ENCODE measurements around the gene GPR137C.

DNA sequence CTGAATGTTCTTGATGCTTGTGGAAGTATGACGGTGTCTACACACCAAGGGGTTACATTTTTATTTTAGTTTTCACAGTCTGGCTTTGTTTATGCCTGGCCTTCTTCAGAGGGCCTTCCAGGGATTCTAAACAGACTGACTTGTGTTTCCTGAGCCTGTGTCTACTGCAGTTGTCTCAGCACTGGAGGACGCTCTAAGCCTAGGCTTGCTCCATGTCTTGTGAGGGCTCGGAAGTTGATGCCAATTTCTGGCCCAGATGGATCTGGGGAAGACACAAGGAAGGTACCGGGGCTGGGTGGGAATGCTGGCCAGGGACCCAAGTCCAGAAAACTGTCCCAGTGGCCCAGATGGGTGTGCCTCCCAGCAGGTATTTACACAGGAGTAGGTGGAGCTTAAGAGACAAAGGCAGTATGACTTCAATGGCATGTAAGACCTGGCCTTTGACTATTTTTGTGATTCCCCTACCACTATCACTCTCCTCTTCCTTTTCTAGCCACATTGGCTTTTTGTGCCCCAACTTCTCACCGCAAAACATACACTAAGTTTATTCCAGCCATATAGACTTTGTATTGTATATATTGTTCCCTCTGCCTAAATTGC, 56.9 kb downstream of the GPR137C start:
- no peak for TF ChIP-seq YY1 (IDR thresholded peaks at IDR 0.05; ENCODE audit: low read depth)
- TF ChIP-seq, protein P1, sequence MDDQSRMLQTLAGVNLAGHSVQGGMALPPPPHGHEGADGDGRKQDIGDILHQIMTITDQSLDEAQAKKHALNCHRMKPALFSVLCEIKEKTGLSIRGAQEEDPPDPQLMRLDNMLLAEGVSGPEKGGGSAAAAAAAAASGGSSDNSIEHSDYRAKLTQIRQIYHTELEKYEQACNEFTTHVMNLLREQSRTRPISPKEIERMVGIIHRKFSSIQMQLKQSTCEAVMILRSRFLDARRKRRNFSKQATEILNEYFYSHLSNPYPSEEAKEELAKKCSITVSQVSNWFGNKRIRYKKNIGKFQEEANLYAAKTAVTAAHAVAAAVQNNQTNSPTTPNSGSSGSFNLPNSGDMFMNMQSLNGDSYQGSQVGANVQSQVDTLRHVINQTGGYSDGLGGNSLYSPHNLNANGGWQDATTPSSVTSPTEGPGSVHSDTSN (IDR thresholded peaks at IDR 0.05), result no peak
- TF ChIP-seq, protein P2, sequence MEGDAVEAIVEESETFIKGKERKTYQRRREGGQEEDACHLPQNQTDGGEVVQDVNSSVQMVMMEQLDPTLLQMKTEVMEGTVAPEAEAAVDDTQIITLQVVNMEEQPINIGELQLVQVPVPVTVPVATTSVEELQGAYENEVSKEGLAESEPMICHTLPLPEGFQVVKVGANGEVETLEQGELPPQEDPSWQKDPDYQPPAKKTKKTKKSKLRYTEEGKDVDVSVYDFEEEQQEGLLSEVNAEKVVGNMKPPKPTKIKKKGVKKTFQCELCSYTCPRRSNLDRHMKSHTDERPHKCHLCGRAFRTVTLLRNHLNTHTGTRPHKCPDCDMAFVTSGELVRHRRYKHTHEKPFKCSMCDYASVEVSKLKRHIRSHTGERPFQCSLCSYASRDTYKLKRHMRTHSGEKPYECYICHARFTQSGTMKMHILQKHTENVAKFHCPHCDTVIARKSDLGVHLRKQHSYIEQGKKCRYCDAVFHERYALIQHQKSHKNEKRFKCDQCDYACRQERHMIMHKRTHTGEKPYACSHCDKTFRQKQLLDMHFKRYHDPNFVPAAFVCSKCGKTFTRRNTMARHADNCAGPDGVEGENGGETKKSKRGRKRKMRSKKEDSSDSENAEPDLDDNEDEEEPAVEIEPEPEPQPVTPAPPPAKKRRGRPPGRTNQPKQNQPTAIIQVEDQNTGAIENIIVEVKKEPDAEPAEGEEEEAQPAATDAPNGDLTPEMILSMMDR (IDR thresholded peaks at IDR 0.05), result no peak
- TF ChIP-seq FOSL2 (IDR thresholded peaks at IDR 0.05; ENCODE audit: borderline replicate concordance, low read depth), result no peak
- no peak for TF ChIP-seq FOXM1 (IDR thresholded peaks at IDR 0.05; ENCODE audit: low read depth)
- TF ChIP-seq, protein P3, sequence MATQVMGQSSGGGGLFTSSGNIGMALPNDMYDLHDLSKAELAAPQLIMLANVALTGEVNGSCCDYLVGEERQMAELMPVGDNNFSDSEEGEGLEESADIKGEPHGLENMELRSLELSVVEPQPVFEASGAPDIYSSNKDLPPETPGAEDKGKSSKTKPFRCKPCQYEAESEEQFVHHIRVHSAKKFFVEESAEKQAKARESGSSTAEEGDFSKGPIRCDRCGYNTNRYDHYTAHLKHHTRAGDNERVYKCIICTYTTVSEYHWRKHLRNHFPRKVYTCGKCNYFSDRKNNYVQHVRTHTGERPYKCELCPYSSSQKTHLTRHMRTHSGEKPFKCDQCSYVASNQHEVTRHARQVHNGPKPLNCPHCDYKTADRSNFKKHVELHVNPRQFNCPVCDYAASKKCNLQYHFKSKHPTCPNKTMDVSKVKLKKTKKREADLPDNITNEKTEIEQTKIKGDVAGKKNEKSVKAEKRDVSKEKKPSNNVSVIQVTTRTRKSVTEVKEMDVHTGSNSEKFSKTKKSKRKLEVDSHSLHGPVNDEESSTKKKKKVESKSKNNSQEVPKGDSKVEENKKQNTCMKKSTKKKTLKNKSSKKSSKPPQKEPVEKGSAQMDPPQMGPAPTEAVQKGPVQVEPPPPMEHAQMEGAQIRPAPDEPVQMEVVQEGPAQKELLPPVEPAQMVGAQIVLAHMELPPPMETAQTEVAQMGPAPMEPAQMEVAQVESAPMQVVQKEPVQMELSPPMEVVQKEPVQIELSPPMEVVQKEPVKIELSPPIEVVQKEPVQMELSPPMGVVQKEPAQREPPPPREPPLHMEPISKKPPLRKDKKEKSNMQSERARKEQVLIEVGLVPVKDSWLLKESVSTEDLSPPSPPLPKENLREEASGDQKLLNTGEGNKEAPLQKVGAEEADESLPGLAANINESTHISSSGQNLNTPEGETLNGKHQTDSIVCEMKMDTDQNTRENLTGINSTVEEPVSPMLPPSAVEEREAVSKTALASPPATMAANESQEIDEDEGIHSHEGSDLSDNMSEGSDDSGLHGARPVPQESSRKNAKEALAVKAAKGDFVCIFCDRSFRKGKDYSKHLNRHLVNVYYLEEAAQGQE (IDR thresholded peaks at IDR 0.05; ENCODE audit: low read depth, low read length), result no peak
- no peak for TF ChIP-seq NRF1 (IDR thresholded peaks at IDR 0.05; ENCODE audit: low read depth, low read length)

All from SK-N-SH (cell line).